ENCODE data around the gene EMP3. TPM values are rescaled to one million over a fixed set of nuclear protein-coding genes. Genes with fewer than 3 reads are reported as not detected.
"Not testable (repeated sequence)": the region's sequence is repeated elsewhere in the genome, so short reads cannot be mapped to it uniquely, and the experiment has no call there.

The EMP3 gene
- 339 TPM for polyA plus RNA-seq (2013, experiment 1 of 2; ENCODE audit: insufficient read length)
- 333 TPM for polyA plus RNA-seq (2013, experiment 2 of 2; ENCODE audit: insufficient read length)

GRCh38 chr19:48325265-48325910 lies at the start of gene EMP3:
TSS of gene EMP3 (plus strand) at chr19:48325552. CDS start at chr19:48326845, 1,293 bp downstream.
- peak; percentile 94 for DNase-seq

- no peak for DNase-seq
Observed at GRCh38 chr19:48279747-48280146, 45.6 kb upstream of the EMP3 start.

GRCh38 chr19:48283908-48284307 lies 41.4 kb upstream of the EMP3 start:
- peak; percentile 92 for DNase-seq

- DNase-seq = peak; percentile 59
Observed at GRCh38 chr19:48284896-48285295, 40.5 kb upstream of the EMP3 start.

- DNase-seq = no peak
Observed at GRCh38 chr19:48287748-48288147, 37.6 kb upstream of the EMP3 start.

- peak; percentile 77 for DNase-seq
Observed at GRCh38 chr19:48290401-48290770, 35.0 kb upstream of the EMP3 start.

- peak; percentile 82 for DNase-seq
Observed at GRCh38 chr19:48290771-48291488, 34.4 kb upstream of the EMP3 start.

- not testable (repeated sequence) for DNase-seq
Observed at GRCh38 chr19:48291489-48291815, 33.9 kb upstream of the EMP3 start.

- DNase-seq = peak; percentile 83
Observed at GRCh38 chr19:48292798-48293197, 32.6 kb upstream of the EMP3 start.

- DNase-seq = no peak
Observed at GRCh38 chr19:48295458-48295857, 29.9 kb upstream of the EMP3 start.

GRCh38 chr19:48296963-48297734 lies 28.2 kb upstream of the EMP3 start:
- no peak for DNase-seq

- no peak for DNase-seq
Observed at GRCh38 chr19:48297975-48298374, 27.4 kb upstream of the EMP3 start.

- no peak for DNase-seq
Observed at GRCh38 chr19:48301886-48302599, 23.3 kb upstream of the EMP3 start.

GRCh38 chr19:48302600-48302959 lies 22.8 kb upstream of the EMP3 start:
- DNase-seq = no peak

GRCh38 chr19:48303367-48303766 lies 22.0 kb upstream of the EMP3 start:
- no peak for DNase-seq

- DNase-seq = no peak
Observed at GRCh38 chr19:48303866-48304265, 21.5 kb upstream of the EMP3 start.

- DNase-seq = peak; percentile 49
Observed at GRCh38 chr19:48308631-48309586, 16.4 kb upstream of the EMP3 start.

- not testable (repeated sequence) for DNase-seq
Observed at GRCh38 chr19:48309731-48310130, 15.6 kb upstream of the EMP3 start.

- no peak for DNase-seq
Observed at GRCh38 chr19:48310227-48310626, 15.1 kb upstream of the EMP3 start.

- no peak for DNase-seq
Observed at GRCh38 chr19:48311384-48311783, 14.0 kb upstream of the EMP3 start.

- no peak for DNase-seq
Observed at GRCh38 chr19:48315712-48316111, 9.6 kb upstream of the EMP3 start.

GRCh38 chr19:48317708-48317960 lies 7.7 kb upstream of the EMP3 start:
- DNase-seq = not testable (repeated sequence)
